Left lung (tissue), 10 donors: ENCODE data around the gene MED26. TPM values are rescaled to one million over a fixed set of nuclear protein-coding genes. Genes with fewer than 3 reads are reported as not detected.

Experiments
- ATAC-seq: fragments of 200-7000 bp; cut with Tn5 transposase; one replicate; pipeline ENCODE4 v1.9.1; 2020; ENCODE audit warnings: moderate library complexity
- DNase-seq, 4 donors: peaks; one replicate each; pipeline ENCODE4 v3.0.0-alpha.2; 2013 to 2020
- H3K27ac ChIP-seq, 2 donors: fragments of 200-600 bp; sonication (generic) in 1 of 2; one replicate each; pipeline versions ENCODE4 v1.5.0 to v1.8.0; 2020 to 2021
- H3K27me3 ChIP-seq, 2 donors: fragments of 200-600 bp; sonication (generic) in 1 of 2; one replicate each; pipeline versions ENCODE4 v1.5.0 to v1.8.0; 2020 to 2021
- H3K36me3 ChIP-seq, 2 donors: fragments of 200-600 bp; sonication (generic) in 1 of 2; one replicate each; pipeline versions ENCODE4 v1.5.0 to v1.8.0; 2020 to 2021
- H3K4me1 ChIP-seq, 2 donors: fragments of 200-600 bp; one replicate each; pipeline ENCODE4 v1.8.0; 2021
- H3K4me3 ChIP-seq, 2 donors: fragments of 200-600 bp; sonication (generic) in 1 of 2; one replicate each; pipeline versions ENCODE4 v1.5.0 to v1.8.0; 2020 to 2021; ENCODE audit warnings: mild to moderate bottlenecking in 1 of 2
- H3K9me3 ChIP-seq, 2 donors: fragments of 200-600 bp; sonication (generic) in 1 of 2; one replicate each; pipeline versions ENCODE4 v1.5.0 to v1.8.0; 2020 to 2021
- intact Hi-C, 2 donors: fragments of 100-400 bp; cut with DNase I; formaldehyde crosslinking; loops; one replicate each; pipeline versions ENCODE4 v1.11.2 to v1.14.2; 2022
- polyA plus RNA-seq, 6 donors: library from polyadenylated mRNA; unstranded; fragments of 120-200 nt; gene quantifications; one replicate each; pipeline ENCODE4 v1.2.1, GENCODE V29; 2013; ENCODE audit not compliant: insufficient read length in 6 of 6
- total RNA-seq, 2 donors: library from RNA; stranded (reverse); fragmentation: NEBNext Ultra II Directional; extraction: Animal tissue kit (Norgen Biotek cat#: 25700); gene quantifications; one replicate each; pipeline ENCODE4 v1.2.1, GENCODE V29; 2021
- TF ChIP-seq, protein P1 (sequence below), 2 donors: fragments of 200-600 bp; sonication (generic) in 1 of 2; IDR thresholded peaks; one replicate each; pipeline versions ENCODE4 v1.5.0 to v1.8.0; 2021; ENCODE audit warnings: antibody characterized with exemption in 2 of 2
- donor health status: DM: no; HTN: yes; CAD: no.
- donor health status: DM: no; HTN: no; CAD: no.

The MED26 gene
- total and polyA plus RNA-seq, 8 donors = 7.0 to 10.3 (median 8.8) TPM

GRCh38 chr19:16612636-16613035 lies 15.4 kb downstream of the MED26 start:
- Histone ChIP-seq H3K27me3 (no peaks in the 10 kb centered on the region), H3K9me3 (no peaks in the 10 kb centered on the region), H3K27ac (peak overlapping the region in 1 of 2 donors; percentile 65), H3K4me3 (no peak overlapping the region), H3K36me3 (no peaks in the 10 kb centered on the region), H3K4me1 (peaks cover 5 to 85% of the 10 kb centered on the region in 2 donors)
- DNase-seq = no peak
- no peak for ATAC-seq
- intact Hi-C loops = no loop called here
- TF ChIP-seq, protein P1, sequence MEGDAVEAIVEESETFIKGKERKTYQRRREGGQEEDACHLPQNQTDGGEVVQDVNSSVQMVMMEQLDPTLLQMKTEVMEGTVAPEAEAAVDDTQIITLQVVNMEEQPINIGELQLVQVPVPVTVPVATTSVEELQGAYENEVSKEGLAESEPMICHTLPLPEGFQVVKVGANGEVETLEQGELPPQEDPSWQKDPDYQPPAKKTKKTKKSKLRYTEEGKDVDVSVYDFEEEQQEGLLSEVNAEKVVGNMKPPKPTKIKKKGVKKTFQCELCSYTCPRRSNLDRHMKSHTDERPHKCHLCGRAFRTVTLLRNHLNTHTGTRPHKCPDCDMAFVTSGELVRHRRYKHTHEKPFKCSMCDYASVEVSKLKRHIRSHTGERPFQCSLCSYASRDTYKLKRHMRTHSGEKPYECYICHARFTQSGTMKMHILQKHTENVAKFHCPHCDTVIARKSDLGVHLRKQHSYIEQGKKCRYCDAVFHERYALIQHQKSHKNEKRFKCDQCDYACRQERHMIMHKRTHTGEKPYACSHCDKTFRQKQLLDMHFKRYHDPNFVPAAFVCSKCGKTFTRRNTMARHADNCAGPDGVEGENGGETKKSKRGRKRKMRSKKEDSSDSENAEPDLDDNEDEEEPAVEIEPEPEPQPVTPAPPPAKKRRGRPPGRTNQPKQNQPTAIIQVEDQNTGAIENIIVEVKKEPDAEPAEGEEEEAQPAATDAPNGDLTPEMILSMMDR (IDR thresholded peaks at IDR 0.05) = no peak

DNA sequence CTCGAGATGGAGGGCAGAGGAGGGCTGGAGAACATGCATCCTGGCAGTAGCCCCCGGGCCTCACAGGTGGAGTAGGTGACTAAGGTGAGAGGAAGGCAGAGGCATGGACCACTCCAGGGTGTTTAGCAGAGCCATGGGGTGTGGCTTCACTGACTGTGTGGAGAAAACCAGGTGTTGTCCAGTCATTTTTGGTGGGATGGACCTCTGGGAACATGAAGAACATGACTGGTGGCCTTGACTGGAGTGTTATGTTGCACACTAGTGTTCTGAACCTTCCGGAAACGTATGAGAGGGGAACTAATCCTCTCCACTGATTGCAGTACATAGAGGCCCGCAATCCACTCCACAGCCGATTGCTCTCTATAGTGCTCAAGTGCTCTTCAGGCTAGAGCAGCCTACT lies 16.9 kb downstream of the MED26 start:
- H3K27ac ChIP-seq = no peak overlapping the region
- H3K4me3 ChIP-seq = no peak overlapping the region
- ATAC-seq = peak; percentile 87
- TF ChIP-seq, protein P1 (IDR thresholded peaks at IDR 0.05) = no peak
- intact Hi-C loops = no loop called here
- DNase-seq = no peak
- peaks cover 5 to 94% of the 10 kb centered on the region in 2 donors for H3K4me1 ChIP-seq
- H3K27me3 ChIP-seq = no peaks in the 10 kb centered on the region
- no peaks in the 10 kb centered on the region for H3K36me3 ChIP-seq
- no peaks in the 10 kb centered on the region for H3K9me3 ChIP-seq

DNA sequence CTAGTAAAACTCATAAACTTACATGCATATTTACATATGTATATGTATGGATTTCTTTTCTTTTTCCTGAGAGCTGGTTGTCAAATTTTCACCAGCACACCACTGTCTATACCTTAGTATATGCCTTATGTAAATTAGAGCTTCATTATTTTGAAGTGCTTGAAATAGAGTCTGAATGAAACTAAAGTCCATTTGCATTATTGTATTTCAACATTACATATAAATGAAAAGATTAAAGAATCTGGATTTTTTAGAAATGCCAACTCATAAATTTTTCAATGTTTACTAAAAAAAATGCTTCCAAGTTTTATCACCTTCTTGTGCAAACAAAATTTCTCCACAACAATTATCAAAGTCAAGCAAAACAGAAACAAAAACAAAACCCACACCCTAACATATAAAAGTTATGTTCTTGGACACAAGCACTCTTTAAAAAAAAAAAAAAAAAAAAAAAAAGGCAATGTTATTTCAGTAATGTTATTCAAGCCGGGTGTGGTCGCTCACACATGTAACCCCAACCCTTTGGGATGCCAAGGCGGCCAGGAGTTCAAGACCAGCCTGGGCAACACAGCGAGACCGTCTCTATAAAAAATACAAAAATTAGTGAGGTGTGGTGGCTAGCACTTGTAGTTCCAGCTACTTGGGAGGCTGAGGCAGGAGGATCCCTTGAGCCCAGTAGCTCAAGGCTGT lies 18.3 kb downstream of the MED26 start:
- intact Hi-C loops = no loop called here
- H3K27ac ChIP-seq = no peak overlapping the region
- H3K27me3 ChIP-seq = no peaks in the 10 kb centered on the region
- no peaks in the 10 kb centered on the region for H3K9me3 ChIP-seq
- H3K36me3 ChIP-seq = no peaks in the 10 kb centered on the region
- no peak for ATAC-seq
- no peak for DNase-seq
- TF ChIP-seq, protein P1 (IDR thresholded peaks at IDR 0.05) = no peak
- H3K4me3 ChIP-seq = no peak overlapping the region
- peaks cover 5 to 94% of the 10 kb centered on the region in 2 donors for H3K4me1 ChIP-seq

DNA sequence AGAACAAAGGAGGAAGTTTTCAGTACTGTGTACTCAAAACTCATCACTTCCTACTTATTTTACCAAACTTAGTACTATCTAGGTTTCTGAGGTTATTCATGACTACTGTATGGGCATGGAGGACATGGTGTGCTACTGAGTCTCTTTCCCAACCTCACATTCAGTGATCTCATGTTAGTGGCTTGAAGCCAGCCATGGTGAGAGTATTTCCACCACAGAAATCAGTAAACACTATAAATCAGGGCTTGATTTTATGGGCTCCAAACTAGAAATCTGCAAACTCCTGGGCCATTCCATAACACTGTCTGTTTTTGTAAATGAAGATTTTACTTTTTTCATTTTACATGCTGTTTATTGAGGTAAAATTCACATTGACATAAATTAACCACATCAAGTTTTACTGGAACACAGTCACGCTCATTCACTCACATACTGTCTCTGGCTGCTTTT lies 19.7 kb downstream of the MED26 start:
- TF ChIP-seq, protein P1 (IDR thresholded peaks at IDR 0.05) = no peak
- DNase-seq (no peak), ATAC-seq (peak; percentile 20)
- no peaks in the 10 kb centered on the region for H3K36me3 ChIP-seq
- peaks cover 5 to 81% of the 10 kb centered on the region in 2 donors for H3K4me1 ChIP-seq
- peak overlapping the region in 1 of 2 donors; percentile 39 for H3K27ac ChIP-seq
- intact Hi-C loops = no loop called here
- H3K27me3 ChIP-seq = no peaks in the 10 kb centered on the region
- H3K4me3 ChIP-seq = no peak overlapping the region
- no peaks in the 10 kb centered on the region for H3K9me3 ChIP-seq

GRCh38 chr19:16607819-16608218 lies 20.2 kb downstream of the MED26 start:
- intact Hi-C loops = no loop called here
- no peak for ATAC-seq
- no peaks in the 10 kb centered on the region for H3K27me3 ChIP-seq
- no peaks in the 10 kb centered on the region for H3K9me3 ChIP-seq
- peaks cover 5 to 76% of the 10 kb centered on the region in 2 donors for H3K4me1 ChIP-seq
- no peak overlapping the region for H3K4me3 ChIP-seq
- TF ChIP-seq, protein P1 (IDR thresholded peaks at IDR 0.05) = no peak
- no peak for DNase-seq
- H3K27ac ChIP-seq = peak overlapping the region in 1 of 2 donors; percentile 39
- H3K36me3 ChIP-seq = no peaks in the 10 kb centered on the region
